CD14-positive monocyte (primary cell): Measurements from ENCODE around the gene NCR3LG1. TPM values are rescaled to one million over a fixed set of nuclear protein-coding genes. Genes with fewer than 3 reads are reported as not detected.

Source experiments
- DNase-seq, 3 donors: peaks; one replicate each; pipeline ENCODE4 v3.0.0-alpha.2; 2011 to 2022
- H2AFZ ChIP-seq: 2 replicates; pipeline ENCODE4 v1.6.0; 2012; ENCODE audit warnings: mild to moderate bottlenecking, low read depth, low read length, inconsistent platforms; ENCODE audit not compliant: insufficient read depth, poor library complexity, severe bottlenecking
- H3K27ac ChIP-seq, 2 donors: 1 replicate in 1 of 2; 2 replicates in 1 of 2; pipeline ENCODE4 v1.5.1; 2012 to 2013; ENCODE audit warnings: low read length in 2 of 2, control low read depth in 1 of 2, inconsistent platforms in 1 of 2, low read depth in 1 of 2, mild to moderate bottlenecking in 1 of 2
- H3K27me3 ChIP-seq, 2 donors: one replicate each; pipeline versions ENCODE4 v1.6.0 to v1.6.1; 2011 to 2013; ENCODE audit warnings: low read length in 2 of 2; ENCODE audit not compliant: control insufficient read depth in 2 of 2, insufficient read depth in 2 of 2
- H3K36me3 ChIP-seq, 2 donors: replicated peaks in 1 of 2; 1 replicate in 1 of 2; 2 replicates in 1 of 2; pipeline versions ENCODE4 v1.5.1 to v1.6.1; 2012 to 2013; ENCODE audit warnings: low read length in 2 of 2, control low read depth in 1 of 2, inconsistent platforms in 1 of 2, mild to moderate bottlenecking in 1 of 2; ENCODE audit not compliant: insufficient read depth in 2 of 2, control insufficient read depth in 1 of 2
- H3K4me1 ChIP-seq, 2 donors: 1 replicate in 1 of 2; 2 replicates in 1 of 2; pipeline versions ENCODE4 v1.5.1 to v1.6.1; 2012 to 2013; ENCODE audit warnings: low read length in 2 of 2, control low read depth in 1 of 2, inconsistent platforms in 1 of 2, mild to moderate bottlenecking in 1 of 2, moderate library complexity in 1 of 2; ENCODE audit not compliant: insufficient read depth in 2 of 2, control insufficient read depth in 1 of 2
- H3K4me2 ChIP-seq: replicated peaks from 2 replicates; pipeline ENCODE3; 2012; ENCODE audit warnings: low read length, moderate library complexity, mild to moderate bottlenecking; ENCODE audit not compliant: poor library complexity, severe bottlenecking; ENCODE audit errors: extremely low read depth
- H3K4me3 ChIP-seq, 3 experiments: fragments of 200-600 bp in 1 of 3; sonication (generic) in 1 of 3; replicated peaks in 1 of 3; 1 replicate in 2 of 3; 2 replicates in 1 of 3; pipeline ENCODE4 v1.5.1; 2011 to 2013; ENCODE audit warnings: low read length in 3 of 3, mild to moderate bottlenecking in 3 of 3, control low read depth in 2 of 3, low read depth in 2 of 3, inconsistent platforms in 1 of 3, moderate library complexity in 1 of 3
- H3K79me2 ChIP-seq: 2 replicates; pipeline ENCODE4 v1.6.0; 2012; ENCODE audit warnings: mild to moderate bottlenecking, control low read depth, inconsistent platforms, low read length, moderate library complexity; ENCODE audit not compliant: insufficient read depth
- H3K9ac ChIP-seq: 2 replicates; pipeline ENCODE4 v1.6.0; 2017; ENCODE audit warnings: low read length, mild to moderate bottlenecking; ENCODE audit not compliant: insufficient read depth, poor library complexity, severe bottlenecking
- H3K9me3 ChIP-seq, 2 donors: replicated peaks in 1 of 2; 1 replicate in 1 of 2; 2 replicates in 1 of 2; pipeline versions ENCODE4 v1.5.1 to v1.6.1; 2012 to 2013; ENCODE audit warnings: low read length in 2 of 2, control low read depth in 1 of 2; ENCODE audit not compliant: control insufficient read depth in 1 of 2, insufficient read depth in 1 of 2
- H4K20me1 ChIP-seq: 2 replicates; pipeline ENCODE4 v1.6.0; 2012; ENCODE audit warnings: mild to moderate bottlenecking, low read length, control low read depth, moderate library complexity; ENCODE audit not compliant: insufficient read depth
- H3K27ac Mint-ChIP-seq, 7 donors: one replicate each; pipeline ENCODE4 v1.8.0; 2020; ENCODE audit warnings: mild to moderate bottlenecking in 7 of 7, mixed read lengths in 7 of 7, moderate library complexity in 6 of 7, inconsistent platforms in 2 of 7
- H3K27me3 Mint-ChIP-seq, 3 donors: one replicate each; pipeline ENCODE4 v1.8.0; 2021 to 2022; ENCODE audit warnings: low read depth in 3 of 3, mild to moderate bottlenecking in 3 of 3, mixed read lengths in 3 of 3, moderate library complexity in 3 of 3, inconsistent platforms in 1 of 3
- H3K36me3 Mint-ChIP-seq, 2 donors: one replicate each; pipeline ENCODE4 v1.8.0; 2020; ENCODE audit warnings: mixed read lengths in 2 of 2, inconsistent platforms in 1 of 2, mild to moderate bottlenecking in 1 of 2
- H3K4me1 Mint-ChIP-seq: one replicate; pipeline ENCODE4 v1.8.0; 2020; ENCODE audit warnings: mild to moderate bottlenecking, mixed read lengths
- H3K4me3 Mint-ChIP-seq, 2 donors: one replicate each; pipeline ENCODE4 v1.8.0; 2020; ENCODE audit warnings: mild to moderate bottlenecking in 2 of 2, mixed read lengths in 2 of 2, moderate library complexity in 1 of 2
- H3K9me3 Mint-ChIP-seq, 7 donors: one replicate each; pipeline ENCODE4 v1.8.0; 2020 to 2022; ENCODE audit warnings: mixed read lengths in 7 of 7, mild to moderate bottlenecking in 6 of 7, moderate library complexity in 6 of 7, inconsistent platforms in 2 of 7
- WGBS: methylation state at CpG from one replicate; pipeline ENCODE4 v1.1.5; 2013; ENCODE audit warnings: missing lambda C conversion rate; ENCODE audit not compliant: insufficient coverage; 5-methylcytosine and 5-hydroxymethylcytosine counted together
- intact Hi-C, 2 donors: fragments of 100-400 bp; cut with micrococcal nuclease; formaldehyde crosslinking; loops; one replicate each; pipeline versions ENCODE4 v1.15.0 to v1.15.1; 2023
- polyA plus RNA-seq, 3 donors: library from polyadenylated mRNA; depleted of rRNA in 1 of 3; unstranded in 2 of 3; stranded (reverse) in 1 of 3; fragments of 300-500 nt in 2 of 3; fragments of >200 nt in 1 of 3; fragmentation: Illumina TruSeq in 2 of 3; gene quantifications; 1 replicate in 2 of 3; 2 replicates in 1 of 3; pipeline ENCODE4 v1.2.3, GENCODE V29; 2012 to 2021
- TF ChIP-seq, protein P1 (sequence below): fragments of 200-600 bp; IDR thresholded peaks from one replicate; pipeline ENCODE4 v1.8.0; 2022; ENCODE audit warnings: antibody characterized with exemption, mild to moderate bottlenecking

The NCR3LG1 gene
- polyA plus RNA-seq, 3 donors = 0.05 to 1.1 (median 0.15) TPM

DNA sequence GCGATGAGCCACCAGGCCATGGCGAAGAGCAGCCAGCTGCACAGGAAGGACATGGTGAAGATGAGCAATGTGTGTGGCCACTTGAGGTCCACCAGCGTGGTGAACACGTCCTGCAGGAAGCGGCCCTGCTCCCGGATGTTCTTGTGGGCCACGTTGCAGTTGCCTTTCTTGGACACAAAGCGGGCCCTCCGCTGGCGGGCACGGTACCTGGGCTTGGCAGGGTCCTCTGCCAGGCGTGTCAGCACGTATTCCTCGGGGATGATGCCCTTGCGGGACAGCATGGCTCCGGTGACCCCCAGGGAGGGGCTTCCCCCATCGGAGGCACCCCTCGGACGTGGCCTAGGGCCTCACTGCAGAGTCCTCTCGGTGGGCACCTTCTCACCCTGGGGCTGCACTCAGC, 36.2 kb downstream of the NCR3LG1 start:
- Mint-ChIP-seq H3K27me3 (peaks cover 16 to 30% (median 25%) of the 10 kb centered on the region in 3 donors), H3K36me3 (peaks cover 0 to 4% of the 10 kb centered on the region in 2 donors), H3K4me1 (peaks cover 18% of the 10 kb centered on the region), H3K9me3 (peaks cover 0 to 1% (median 0%) of the 10 kb centered on the region in 7 donors), H3K4me3 (peak overlapping the region in 1 of 2 donors; percentile 75), H3K27ac (no peak overlapping the region)
- 74% methylated on average over 20 of the region's 20 CpGs for WGBS
- H3K4me1 ChIP-seq = peaks cover 13 to 20% of the 10 kb centered on the region in 2 donors
- H3K4me3 ChIP-seq = no peak overlapping the region
- intact Hi-C loops = loop anchor here in 1 of 2 donors (5.0 kb wide), 1 partner anchor 114 kb away; no protein-coding TSS in a partner anchor
- H3K4me2 ChIP-seq = no peak overlapping the region
- no peak overlapping the region for H3K27ac ChIP-seq
- H3K36me3 ChIP-seq = no peaks in the 10 kb centered on the region
- H2AFZ ChIP-seq = no peak overlapping the region
- TF ChIP-seq, protein P1, sequence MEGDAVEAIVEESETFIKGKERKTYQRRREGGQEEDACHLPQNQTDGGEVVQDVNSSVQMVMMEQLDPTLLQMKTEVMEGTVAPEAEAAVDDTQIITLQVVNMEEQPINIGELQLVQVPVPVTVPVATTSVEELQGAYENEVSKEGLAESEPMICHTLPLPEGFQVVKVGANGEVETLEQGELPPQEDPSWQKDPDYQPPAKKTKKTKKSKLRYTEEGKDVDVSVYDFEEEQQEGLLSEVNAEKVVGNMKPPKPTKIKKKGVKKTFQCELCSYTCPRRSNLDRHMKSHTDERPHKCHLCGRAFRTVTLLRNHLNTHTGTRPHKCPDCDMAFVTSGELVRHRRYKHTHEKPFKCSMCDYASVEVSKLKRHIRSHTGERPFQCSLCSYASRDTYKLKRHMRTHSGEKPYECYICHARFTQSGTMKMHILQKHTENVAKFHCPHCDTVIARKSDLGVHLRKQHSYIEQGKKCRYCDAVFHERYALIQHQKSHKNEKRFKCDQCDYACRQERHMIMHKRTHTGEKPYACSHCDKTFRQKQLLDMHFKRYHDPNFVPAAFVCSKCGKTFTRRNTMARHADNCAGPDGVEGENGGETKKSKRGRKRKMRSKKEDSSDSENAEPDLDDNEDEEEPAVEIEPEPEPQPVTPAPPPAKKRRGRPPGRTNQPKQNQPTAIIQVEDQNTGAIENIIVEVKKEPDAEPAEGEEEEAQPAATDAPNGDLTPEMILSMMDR = no peak
- H3K9me3 ChIP-seq = no peaks in the 10 kb centered on the region
- H3K79me2 ChIP-seq = no peaks in the 10 kb centered on the region
- peaks cover 3 to 28% of the 10 kb centered on the region in 2 donors for H3K27me3 ChIP-seq
- no peak overlapping the region for H3K9ac ChIP-seq
- no peaks in the 10 kb centered on the region for H4K20me1 ChIP-seq
- peak in 1 of 3 donors; percentile 33 for DNase-seq

DNA sequence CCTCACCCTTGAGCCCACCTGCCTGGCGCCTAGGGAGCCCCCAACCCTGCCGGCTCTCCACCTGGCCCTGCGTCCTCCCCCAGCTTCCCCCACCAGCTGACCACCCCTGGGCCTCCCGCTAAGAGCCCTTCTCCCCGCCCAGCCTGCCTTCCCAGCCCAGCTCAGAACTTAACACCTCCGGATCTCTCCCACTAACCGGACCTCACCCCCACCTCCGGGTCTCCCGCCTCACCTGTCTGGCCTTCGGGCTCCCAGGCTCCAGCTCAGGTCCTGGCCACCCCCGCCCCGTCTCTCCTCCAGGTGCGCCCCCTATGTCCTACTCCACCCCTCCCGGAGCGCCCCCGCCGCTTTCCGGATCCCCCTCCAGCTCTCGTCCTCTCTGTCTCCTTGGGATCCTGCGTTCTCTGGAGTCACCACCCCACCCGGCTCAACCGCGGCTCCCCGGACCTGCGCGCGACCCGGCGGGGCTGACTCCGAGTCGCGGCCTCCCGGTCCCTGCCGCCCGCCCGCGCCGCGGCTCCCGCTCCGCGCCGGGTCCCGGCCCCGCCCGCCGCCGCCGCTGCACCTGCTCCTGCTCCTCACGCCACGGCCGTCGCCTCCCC, 37.1 kb downstream of the NCR3LG1 start, which contains the start of gene KCNJ11:
KCNJ11 (minus strand) TSS at position 51 of the 602 bp plus-strand sequence. CDS start 568 bp downstream, outside the sequence.
- TF ChIP-seq, protein P1 = no peak
- H3K27ac Mint-ChIP-seq = peak within 1 kb of the TSS in 2 of 7 donors; percentile 14 to 35
- Histone ChIP-seq H3K4me3 (peak within 1 kb of the TSS; percentile 39 to 71 (median 40)), H3K27me3 (peaks cover 3 to 28% of the 10 kb centered on the region in 2 donors), H3K9ac (peak within 1 kb of the TSS; percentile 59), H3K79me2 (no peaks in the 10 kb centered on the region), H3K36me3 (no peaks in the 10 kb centered on the region), H3K4me1 (peaks cover 12 to 13% of the 10 kb centered on the region in 2 donors), H3K27ac (no peak within 1 kb of the TSS), H2AFZ (peak within 1 kb of the TSS; percentile 77), H3K9me3 (no peaks in the 10 kb centered on the region), H3K4me2 (peak within 1 kb of the TSS; percentile 78), H4K20me1 (no peaks in the 10 kb centered on the region)
- H3K27me3 Mint-ChIP-seq = peaks cover 16 to 30% (median 25%) of the 10 kb centered on the region in 3 donors
- H3K4me3 Mint-ChIP-seq = peak within 1 kb of the TSS; percentile 75 to 86
- H3K9me3 Mint-ChIP-seq = peaks cover 0 to 1% (median 0%) of the 10 kb centered on the region in 7 donors
- no peak for DNase-seq
- WGBS = 6% methylated on average over 48 of the region's 53 CpGs
- peaks cover 12% of the 10 kb centered on the region for H3K4me1 Mint-ChIP-seq
- peaks cover 0 to 4% of the 10 kb centered on the region in 2 donors for H3K36me3 Mint-ChIP-seq
- intact Hi-C loops = loop anchor here in 1 of 2 donors (5.0 kb wide), 1 partner anchor 114 kb away; no protein-coding TSS in a partner anchor
